Stimulated activated memory B cell treated with anti-CD40 and anti-IgM and Interleukin-4, amounts not matched to agents 10 μg/mL and 1 μg/mL and 100 μg/mL, for 72 hours (primary cell): Measurements from ENCODE around the gene TTC28.

Source experiments
- ATAC-seq: fragments of 150-1000 bp; cut with Tn5 transposase; 2 replicates; pipeline ENCODE4 v1.10.0; 2021
- H3K27ac Mint-ChIP-seq: one replicate; pipeline ENCODE4 v1.8.0; 2022; ENCODE audit warnings: mild to moderate bottlenecking, mixed read lengths
- H3K27me3 Mint-ChIP-seq: one replicate; pipeline ENCODE4 v1.8.0; 2022; ENCODE audit warnings: mixed read lengths
- H3K36me3 Mint-ChIP-seq: one replicate; pipeline ENCODE4 v1.8.0; 2022; ENCODE audit warnings: mixed read lengths
- H3K4me1 Mint-ChIP-seq: one replicate; pipeline ENCODE4 v1.8.0; 2022; ENCODE audit warnings: mixed read lengths
- H3K4me3 Mint-ChIP-seq: one replicate; pipeline ENCODE4 v1.8.0; 2022; ENCODE audit warnings: mild to moderate bottlenecking, moderate library complexity, mixed read lengths
- H3K9me3 Mint-ChIP-seq: one replicate; pipeline ENCODE4 v1.8.0; 2022; ENCODE audit warnings: mixed read lengths

TTC28 gene

GRCh38 chr22:28030473-28030872 is 649.2 kb downstream of the TTC28 start:
- no peak overlapping the region for H3K27ac Mint-ChIP-seq
- peaks cover 21% of the 10 kb centered on the region for H3K27me3 Mint-ChIP-seq
- no peak for ATAC-seq
- H3K4me1 Mint-ChIP-seq: no peaks in the 10 kb centered on the region
- no peaks in the 10 kb centered on the region for H3K9me3 Mint-ChIP-seq
- no peaks in the 10 kb centered on the region for H3K36me3 Mint-ChIP-seq
- H3K4me3 Mint-ChIP-seq: no peak overlapping the region

- H3K4me1 Mint-ChIP-seq: no peaks in the 10 kb centered on the region
- H3K36me3 Mint-ChIP-seq: no peaks in the 10 kb centered on the region
- H3K27ac Mint-ChIP-seq: no peak overlapping the region
Measured at GRCh38 chr22:28029956-28030355, 649.7 kb downstream of the TTC28 start.

GRCh38 chr22:28029201-28029948 is 650.3 kb downstream of the TTC28 start:
- no peak overlapping the region for H3K4me3 Mint-ChIP-seq
- H3K27ac Mint-ChIP-seq: no peak overlapping the region
- no peaks in the 10 kb centered on the region for H3K36me3 Mint-ChIP-seq
- no peaks in the 10 kb centered on the region for H3K4me1 Mint-ChIP-seq
- no peaks in the 10 kb centered on the region for H3K9me3 Mint-ChIP-seq
- no peak for ATAC-seq
- H3K27me3 Mint-ChIP-seq: peaks cover 15% of the 10 kb centered on the region

More at GRCh38 chr22:28029956-28030355, 649.7 kb downstream of the TTC28 start:
- no peak for ATAC-seq
- Mint-ChIP-seq H3K9me3 (no peaks in the 10 kb centered on the region), H3K27me3 (peaks cover 21% of the 10 kb centered on the region), H3K4me3 (no peak overlapping the region)

GRCh38 chr22:28027453-28028448 is 651.9 kb downstream of the TTC28 start:
- H3K4me1 Mint-ChIP-seq: no peaks in the 10 kb centered on the region
- no peaks in the 10 kb centered on the region for H3K36me3 Mint-ChIP-seq
- ATAC-seq: no peak
- no peak overlapping the region for H3K27ac Mint-ChIP-seq
- peaks cover 15% of the 10 kb centered on the region for H3K27me3 Mint-ChIP-seq
- no peak overlapping the region for H3K4me3 Mint-ChIP-seq
- H3K9me3 Mint-ChIP-seq: no peaks in the 10 kb centered on the region

DNA sequence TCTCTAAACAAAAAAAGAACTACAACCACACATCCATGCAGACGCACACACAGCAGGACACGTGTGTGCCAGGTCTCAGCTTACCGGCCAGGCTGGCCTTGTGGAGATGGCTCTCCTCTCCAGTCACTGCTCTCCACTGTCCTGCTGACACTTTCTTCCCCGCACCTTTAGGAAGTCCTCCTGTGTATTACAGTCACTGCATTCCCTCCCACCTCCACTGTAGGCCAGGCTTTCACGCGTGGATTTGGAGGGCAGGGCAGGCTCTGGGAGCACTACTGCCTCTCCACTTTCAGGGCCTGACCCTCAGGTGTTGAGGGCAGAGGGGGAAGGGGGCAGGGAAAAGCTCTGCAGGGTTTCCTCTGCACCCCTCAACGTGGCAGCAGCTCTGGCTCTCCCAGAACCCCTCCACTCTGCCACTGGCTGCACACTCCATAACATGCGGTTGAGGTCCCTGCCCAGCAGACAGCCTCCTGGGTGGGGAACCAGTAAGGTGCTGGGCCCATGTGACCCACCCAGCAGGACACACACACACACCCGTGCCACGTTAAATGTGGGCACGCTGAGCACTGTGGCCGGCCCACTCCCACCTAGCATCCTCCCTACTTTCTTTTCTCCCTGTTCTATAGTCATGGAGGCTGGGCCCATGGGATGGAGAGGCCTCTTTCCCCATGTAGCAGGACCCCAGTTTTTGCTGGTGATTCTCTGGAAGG is 653.6 kb downstream of the TTC28 start:
- ATAC-seq: no peak
- no peak overlapping the region for H3K4me3 Mint-ChIP-seq
- H3K27ac Mint-ChIP-seq: no peak overlapping the region
- no peaks in the 10 kb centered on the region for H3K36me3 Mint-ChIP-seq
- peaks cover 25% of the 10 kb centered on the region for H3K27me3 Mint-ChIP-seq
- no peaks in the 10 kb centered on the region for H3K9me3 Mint-ChIP-seq
- no peaks in the 10 kb centered on the region for H3K4me1 Mint-ChIP-seq

DNA sequence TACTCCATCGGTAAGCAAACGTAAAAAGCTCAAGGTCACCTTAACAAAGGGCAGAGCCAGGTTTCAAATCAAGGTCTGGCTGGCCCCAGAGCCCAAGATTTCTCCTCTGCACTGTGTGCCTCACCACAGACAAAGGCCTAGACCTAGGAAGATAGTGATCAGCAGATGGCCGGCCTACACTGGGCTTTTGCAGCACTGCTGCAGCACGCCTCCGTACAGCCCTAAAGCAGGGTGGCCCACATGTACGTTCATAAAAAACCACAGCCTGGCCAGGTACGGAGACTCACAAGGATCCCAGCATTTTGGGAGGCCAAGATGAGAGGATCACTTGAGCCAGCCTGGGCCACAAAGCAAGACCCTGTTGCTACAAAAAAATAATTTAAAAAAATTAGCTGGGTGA is 654.3 kb downstream of the TTC28 start:
- H3K36me3 Mint-ChIP-seq: no peaks in the 10 kb centered on the region
- H3K27me3 Mint-ChIP-seq: peaks cover 25% of the 10 kb centered on the region
- ATAC-seq: no peak
- H3K27ac Mint-ChIP-seq: no peak overlapping the region
- H3K4me3 Mint-ChIP-seq: no peak overlapping the region
- no peaks in the 10 kb centered on the region for H3K9me3 Mint-ChIP-seq
- no peaks in the 10 kb centered on the region for H3K4me1 Mint-ChIP-seq

- no peak overlapping the region for H3K4me3 Mint-ChIP-seq
Measured at GRCh38 chr22:28024422-28024888, 655.2 kb downstream of the TTC28 start.

DNA sequence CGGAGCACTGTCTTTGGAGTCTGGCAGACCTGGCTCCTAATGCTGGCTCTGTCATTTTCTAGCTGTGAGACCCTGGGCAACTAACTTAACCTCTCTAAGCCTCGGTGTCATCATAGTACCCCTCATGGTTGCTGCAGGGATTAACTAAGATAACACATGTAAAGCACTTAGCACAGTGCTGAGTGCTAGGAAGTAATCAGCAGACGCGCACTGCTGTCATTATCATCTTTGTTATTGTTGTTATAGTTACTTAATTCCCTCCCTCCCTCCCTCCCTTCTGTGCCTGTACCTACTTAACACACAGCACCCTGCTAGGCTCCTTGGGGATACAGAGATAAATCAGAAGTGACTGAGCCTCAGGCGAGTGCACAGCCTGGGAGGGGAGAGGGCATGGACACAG is 655.9 kb downstream of the TTC28 start:
- Mint-ChIP-seq H3K4me1 (peaks cover 8% of the 10 kb centered on the region), H3K4me3 (no peak overlapping the region), H3K27ac (no peak overlapping the region), H3K27me3 (peaks cover 25% of the 10 kb centered on the region), H3K36me3 (no peaks in the 10 kb centered on the region), H3K9me3 (no peaks in the 10 kb centered on the region)
- ATAC-seq: no peak

More at GRCh38 chr22:28024422-28024888, 655.2 kb downstream of the TTC28 start:
- Mint-ChIP-seq H3K27ac (no peak overlapping the region), H3K27me3 (peaks cover 25% of the 10 kb centered on the region), H3K36me3 (no peaks in the 10 kb centered on the region), H3K9me3 (no peaks in the 10 kb centered on the region), H3K4me1 (peaks cover 8% of the 10 kb centered on the region)
- ATAC-seq: no peak

DNA sequence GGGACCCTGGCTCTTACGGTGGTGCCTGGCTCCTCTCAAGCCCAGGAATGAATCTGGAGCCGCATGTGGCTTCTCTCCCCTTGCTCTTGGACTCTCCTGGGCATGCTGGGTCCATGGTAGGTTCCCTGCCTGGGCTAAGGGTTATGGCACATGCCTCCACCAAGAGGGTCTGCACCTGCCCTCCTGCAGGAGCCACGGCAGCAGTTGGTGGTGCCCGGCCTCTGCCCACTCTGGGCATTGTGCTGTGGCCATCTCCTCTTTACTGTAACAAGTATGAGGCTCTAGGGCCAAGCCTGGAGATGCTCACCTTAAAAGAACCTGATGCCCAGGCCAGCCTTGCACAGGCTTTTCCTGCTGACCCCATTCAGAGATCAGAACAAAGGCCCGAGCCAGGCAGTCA is 656.6 kb downstream of the TTC28 start:
- H3K27ac Mint-ChIP-seq: no peak overlapping the region
- no peak overlapping the region for H3K4me3 Mint-ChIP-seq
- ATAC-seq: no peak
- H3K36me3 Mint-ChIP-seq: no peaks in the 10 kb centered on the region
- peaks cover 25% of the 10 kb centered on the region for H3K27me3 Mint-ChIP-seq
- no peaks in the 10 kb centered on the region for H3K9me3 Mint-ChIP-seq
- peaks cover 8% of the 10 kb centered on the region for H3K4me1 Mint-ChIP-seq

- Mint-ChIP-seq H3K27ac (no peak overlapping the region), H3K36me3 (no peaks in the 10 kb centered on the region), H3K27me3 (peaks cover 29% of the 10 kb centered on the region), H3K4me3 (no peak overlapping the region), H3K9me3 (no peaks in the 10 kb centered on the region), H3K4me1 (peaks cover 8% of the 10 kb centered on the region)
- no peak for ATAC-seq
Measured at GRCh38 chr22:28021998-28022660, 657.5 kb downstream of the TTC28 start.

DNA sequence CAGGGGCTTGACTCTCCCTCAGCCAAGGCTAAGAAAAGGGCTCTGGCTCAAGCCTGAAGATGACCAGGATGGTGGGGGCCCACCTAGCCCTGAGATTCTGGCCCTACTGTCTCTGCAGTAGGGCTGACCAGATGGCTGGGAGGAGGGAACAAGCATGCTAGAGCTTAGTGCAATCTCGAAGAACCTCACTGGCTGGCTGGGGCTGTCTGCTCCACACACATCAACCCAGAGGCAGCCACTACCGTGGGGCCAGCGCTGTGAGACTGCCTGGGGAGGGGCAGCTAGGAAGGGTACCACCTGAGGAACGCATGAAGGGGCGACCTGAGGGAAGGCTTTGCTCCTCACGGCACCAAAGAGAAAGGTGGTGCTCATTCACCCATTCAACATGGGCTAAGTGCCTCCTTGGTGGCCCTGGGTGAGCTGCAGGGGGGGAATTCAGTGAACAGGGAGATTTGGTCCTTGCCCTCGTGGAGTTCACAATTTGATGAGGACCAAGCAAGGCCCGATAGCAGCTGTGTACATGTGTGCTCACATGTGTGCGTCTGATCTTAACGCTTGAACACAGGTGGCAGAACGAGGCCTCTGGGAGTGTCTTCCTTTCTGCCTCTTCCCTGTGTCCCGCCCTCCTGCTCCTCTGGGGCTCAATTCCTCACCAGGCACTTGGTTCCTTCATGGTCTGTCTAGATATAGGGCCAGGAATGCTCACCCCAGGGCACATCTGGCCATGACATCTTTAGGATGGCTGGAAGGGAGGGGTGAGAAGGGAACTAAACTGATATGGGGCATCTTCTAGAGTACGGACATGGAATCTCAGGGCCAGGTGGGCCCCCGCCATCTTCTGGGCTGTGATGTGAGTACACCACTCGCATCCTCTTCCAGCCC is 658.3 kb downstream of the TTC28 start:
- no peaks in the 10 kb centered on the region for H3K9me3 Mint-ChIP-seq

GRCh38 chr22:28019881-28020861 is 659.5 kb downstream of the TTC28 start:
- Mint-ChIP-seq H3K9me3 (no peaks in the 10 kb centered on the region), H3K4me1 (peaks cover 8% of the 10 kb centered on the region), H3K27ac (no peak overlapping the region), H3K4me3 (no peak overlapping the region), H3K27me3 (peaks cover 44% of the 10 kb centered on the region), H3K36me3 (no peaks in the 10 kb centered on the region)
- ATAC-seq: peak; percentile 69

More for the DNA sequence above, 658.3 kb downstream of the TTC28 start:
- Mint-ChIP-seq H3K27ac (no peak overlapping the region), H3K4me1 (peaks cover 8% of the 10 kb centered on the region), H3K27me3 (peaks cover 36% of the 10 kb centered on the region), H3K36me3 (no peaks in the 10 kb centered on the region), H3K4me3 (no peak overlapping the region)
- no peak for ATAC-seq

- H3K9me3 Mint-ChIP-seq: no peaks in the 10 kb centered on the region
- no peaks in the 10 kb centered on the region for H3K36me3 Mint-ChIP-seq
- no peak overlapping the region for H3K4me3 Mint-ChIP-seq
- peaks cover 8% of the 10 kb centered on the region for H3K4me1 Mint-ChIP-seq
- no peak overlapping the region for H3K27ac Mint-ChIP-seq
- no peak for ATAC-seq
- H3K27me3 Mint-ChIP-seq: peaks cover 44% of the 10 kb centered on the region
Measured at GRCh38 chr22:28019360-28019759, 660.3 kb downstream of the TTC28 start.
